Activated B cell treated with CpG ODN at 0.5 μM for 24 hours (primary cell): ENCODE measurements around the gene BRD4. TPM values are rescaled to one million over a fixed set of nuclear protein-coding genes. Genes with fewer than 3 reads are reported as not detected.

Experiments used
- ATAC-seq: fragments of 200-7000 bp; cut with Tn5 transposase; one replicate; pipeline ENCODE4 v1.10.0; 2021; ENCODE audit warnings: low read depth, mild to moderate bottlenecking, moderate library complexity
- CTCF ChIA-PET: fragments of 350-600 bp; sonication (Branson Sonifier 250); formaldehyde crosslinking; loops from one replicate; lab custom pipeline; 2021; ENCODE audit warnings: antibody characterized with exemption; lab: Charles Lee
- POLR2A ChIA-PET: fragments of 350-600 bp; sonication (Branson Sonifier 250); formaldehyde crosslinking; loops from one replicate; lab custom pipeline; 2021; ENCODE audit warnings: antibody characterized with exemption; lab: Charles Lee
- DNase-seq: peaks from one replicate; pipeline ENCODE4 v3.0.0; 2022
- H3K27ac Mint-ChIP-seq: one replicate; pipeline ENCODE4 v1.8.0; 2020; ENCODE audit warnings: mixed read lengths
- H3K27me3 Mint-ChIP-seq: one replicate; pipeline ENCODE4 v1.8.0; 2021; ENCODE audit warnings: mixed read lengths
- H3K36me3 Mint-ChIP-seq: one replicate; pipeline ENCODE4 v1.8.0; 2021; ENCODE audit warnings: low read depth, mixed read lengths
- H3K4me1 Mint-ChIP-seq: one replicate; pipeline ENCODE4 v1.8.0; 2021; ENCODE audit warnings: mixed read lengths
- H3K4me3 Mint-ChIP-seq: one replicate; pipeline ENCODE4 v1.8.0; 2020; ENCODE audit warnings: mild to moderate bottlenecking, mixed read lengths
- H3K9me3 Mint-ChIP-seq: one replicate; pipeline ENCODE4 v1.8.0; 2020; ENCODE audit warnings: mixed read lengths
- intact Hi-C: fragments of 100-400 bp; cut with micrococcal nuclease; formaldehyde crosslinking; loops from one replicate; pipeline ENCODE4 v1.15.1; 2024
- total RNA-seq: library from RNA; stranded (reverse); gene quantifications from 2 replicates; pipeline ENCODE4 v1.2.3, GENCODE V29; 2022
- TF ChIP-seq, protein P1 (sequence below): fragments of 200-600 bp; IDR thresholded peaks from one replicate; pipeline ENCODE4 v1.8.0; 2022; ENCODE audit warnings: antibody characterized with exemption, mild to moderate bottlenecking

The BRD4 gene
- total RNA-seq, 1 donor from 2014 or later: 164 TPM

GRCh38 chr19:15328312-15328711, 4.0 kb downstream of the BRD4 start:
- intact Hi-C loops: no loop called here
- TF ChIP-seq, protein P1, sequence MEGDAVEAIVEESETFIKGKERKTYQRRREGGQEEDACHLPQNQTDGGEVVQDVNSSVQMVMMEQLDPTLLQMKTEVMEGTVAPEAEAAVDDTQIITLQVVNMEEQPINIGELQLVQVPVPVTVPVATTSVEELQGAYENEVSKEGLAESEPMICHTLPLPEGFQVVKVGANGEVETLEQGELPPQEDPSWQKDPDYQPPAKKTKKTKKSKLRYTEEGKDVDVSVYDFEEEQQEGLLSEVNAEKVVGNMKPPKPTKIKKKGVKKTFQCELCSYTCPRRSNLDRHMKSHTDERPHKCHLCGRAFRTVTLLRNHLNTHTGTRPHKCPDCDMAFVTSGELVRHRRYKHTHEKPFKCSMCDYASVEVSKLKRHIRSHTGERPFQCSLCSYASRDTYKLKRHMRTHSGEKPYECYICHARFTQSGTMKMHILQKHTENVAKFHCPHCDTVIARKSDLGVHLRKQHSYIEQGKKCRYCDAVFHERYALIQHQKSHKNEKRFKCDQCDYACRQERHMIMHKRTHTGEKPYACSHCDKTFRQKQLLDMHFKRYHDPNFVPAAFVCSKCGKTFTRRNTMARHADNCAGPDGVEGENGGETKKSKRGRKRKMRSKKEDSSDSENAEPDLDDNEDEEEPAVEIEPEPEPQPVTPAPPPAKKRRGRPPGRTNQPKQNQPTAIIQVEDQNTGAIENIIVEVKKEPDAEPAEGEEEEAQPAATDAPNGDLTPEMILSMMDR: no peak

GRCh38 chr19:15324791-15325519, 7.4 kb downstream of the BRD4 start:
- ATAC-seq (peak; percentile 28), DNase-seq (no peak)
- CTCF ChIA-PET: interaction anchor here (0.6 to 1.9 kb wide), 5 partner anchors 9 to 65 kb away, joined by 3 to 5 read pairs (median 4); no protein-coding TSS in a partner anchor
- no peaks in the 10 kb centered on the region for H3K27me3 Mint-ChIP-seq
- POLR2A ChIA-PET: interaction anchor here (1.0 kb wide), 2 partner anchors 9 to 36 kb away, joined by 3 read pairs; no protein-coding TSS in a partner anchor
- H3K27ac Mint-ChIP-seq: peak overlapping the region; percentile 54
- H3K9me3 Mint-ChIP-seq: no peaks in the 10 kb centered on the region
- intact Hi-C loops: no loop called here
- peaks cover 25% of the 10 kb centered on the region for H3K36me3 Mint-ChIP-seq
- TF ChIP-seq, protein P1: no peak
- peaks cover 93% of the 10 kb centered on the region for H3K4me1 Mint-ChIP-seq
- peak overlapping the region; percentile 52 for H3K4me3 Mint-ChIP-seq

More at GRCh38 chr19:15328312-15328711, 4.0 kb downstream of the BRD4 start:
- no peak for ATAC-seq
- POLR2A ChIA-PET: no interaction called here
- peak overlapping the region; percentile 50 for H3K4me3 Mint-ChIP-seq
- H3K4me1 Mint-ChIP-seq: peaks cover 88% of the 10 kb centered on the region
- H3K27ac Mint-ChIP-seq: peak overlapping the region; percentile 18
- CTCF ChIA-PET: no interaction called here
- H3K36me3 Mint-ChIP-seq: peaks cover 27% of the 10 kb centered on the region
- no peak for DNase-seq
- no peaks in the 10 kb centered on the region for H3K27me3 Mint-ChIP-seq
- H3K9me3 Mint-ChIP-seq: no peaks in the 10 kb centered on the region

DNA sequence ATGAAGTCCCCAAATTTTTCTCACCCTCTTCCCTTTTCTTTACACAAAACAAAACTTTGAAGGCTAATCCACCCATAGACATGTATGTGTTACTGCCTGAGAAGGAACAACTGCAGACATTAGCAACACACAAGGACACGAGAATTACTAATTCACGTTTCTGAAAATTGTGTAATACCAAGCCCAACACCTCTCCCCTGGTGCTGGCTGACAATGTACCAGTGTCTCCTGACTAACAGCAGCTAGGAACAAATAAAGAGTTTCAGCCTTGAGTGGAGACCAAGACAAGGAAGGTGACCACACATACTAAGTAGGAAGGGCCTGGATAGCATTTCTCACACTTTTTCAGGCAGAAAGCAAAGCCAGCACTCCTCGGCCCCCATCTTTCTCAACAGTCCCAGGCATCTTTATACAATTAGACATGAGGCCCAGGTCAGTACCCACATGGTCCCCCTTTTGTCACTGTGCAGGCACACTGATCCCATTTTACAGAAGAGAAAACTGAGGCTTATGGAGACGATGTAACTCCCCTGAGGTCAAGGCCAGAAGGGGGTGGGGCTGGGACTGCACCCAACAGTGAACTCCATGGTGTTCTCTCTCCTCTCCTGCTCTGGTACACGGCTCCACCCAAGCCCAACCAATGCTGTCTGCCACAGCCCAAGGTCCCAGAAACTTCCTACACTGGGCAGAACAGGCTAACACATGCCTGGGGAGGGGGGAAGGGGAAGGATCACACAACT, 8.7 kb downstream of the BRD4 start:
- H3K9me3 Mint-ChIP-seq: no peaks in the 10 kb centered on the region
- peak overlapping the region; percentile 29 for H3K4me3 Mint-ChIP-seq
- TF ChIP-seq, protein P1: no peak
- intact Hi-C loops: no loop called here
- peaks cover 92% of the 10 kb centered on the region for H3K4me1 Mint-ChIP-seq
- ChIA-PET CTCF (interaction anchor here (1.9 kb wide), 1 partner anchor 21 kb away, joined by 5 read pairs; no protein-coding TSS in a partner anchor), POLR2A (interaction anchor here (1.0 kb wide), 1 partner anchor 10 kb away, joined by 3 read pairs; no protein-coding TSS in a partner anchor)
- peaks cover 18% of the 10 kb centered on the region for H3K36me3 Mint-ChIP-seq
- DNase-seq: no peak
- H3K27me3 Mint-ChIP-seq: no peaks in the 10 kb centered on the region
- H3K27ac Mint-ChIP-seq: peak overlapping the region; percentile 41
- no peak for ATAC-seq

DNA sequence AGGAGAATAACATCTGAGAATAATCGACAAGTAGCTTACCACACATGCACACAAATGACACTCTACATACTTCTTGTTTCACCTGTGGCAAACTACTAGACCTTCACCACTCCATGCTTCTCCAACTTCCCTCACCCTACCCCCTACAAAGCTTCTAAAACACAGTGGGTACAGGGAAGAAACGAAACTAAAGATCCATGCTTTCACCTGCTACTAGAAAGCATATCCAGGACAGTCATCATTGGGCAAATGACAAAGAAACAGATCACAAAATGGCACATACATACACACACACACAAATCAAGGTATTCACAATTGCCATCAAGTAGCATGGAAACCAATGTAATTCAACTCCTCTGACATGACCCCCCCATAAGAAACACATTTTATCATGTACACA, 10.6 kb downstream of the BRD4 start:
- H3K4me1 Mint-ChIP-seq: peaks cover 92% of the 10 kb centered on the region
- CTCF ChIA-PET: no interaction called here
- ATAC-seq (no peak), DNase-seq (no peak)
- TF ChIP-seq, protein P1: no peak
- H3K27me3 Mint-ChIP-seq: no peaks in the 10 kb centered on the region
- H3K36me3 Mint-ChIP-seq: peaks cover 15% of the 10 kb centered on the region
- H3K4me3 Mint-ChIP-seq: peak overlapping the region; percentile 61
- intact Hi-C loops: no loop called here
- peak overlapping the region; percentile 74 for H3K27ac Mint-ChIP-seq
- POLR2A ChIA-PET: interaction anchor here (0.5 to 1.1 kb wide), 2 partner anchors 8 to 13 kb away, joined by 3 read pairs; no protein-coding TSS in a partner anchor
- H3K9me3 Mint-ChIP-seq: no peaks in the 10 kb centered on the region

DNA sequence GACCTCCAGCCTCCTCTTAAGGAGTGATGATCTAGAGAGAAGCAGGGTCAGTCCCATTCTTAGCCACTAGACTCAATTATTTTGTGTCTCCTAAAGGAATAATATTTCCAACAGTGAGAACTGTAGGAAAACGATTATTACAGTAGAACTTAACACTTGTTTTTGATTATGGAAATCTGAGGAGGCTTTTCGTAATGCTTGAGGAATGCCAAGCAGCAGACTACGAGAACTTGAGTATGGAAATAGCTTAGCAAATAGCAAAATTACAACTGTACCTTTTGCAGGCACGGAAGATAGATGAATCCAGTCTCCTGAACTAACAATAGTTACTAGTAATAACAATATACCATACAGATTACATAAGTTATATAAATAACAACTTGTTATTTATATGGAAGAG, 12.2 kb downstream of the BRD4 start:
- peaks cover 15% of the 10 kb centered on the region for H3K36me3 Mint-ChIP-seq
- POLR2A ChIA-PET: interaction anchor here (4.4 kb wide), 1 partner anchor 14 kb away, joined by 51 read pairs; the partner anchor contains the start of gene BRD4
- CTCF ChIA-PET: no interaction called here
- peaks cover 90% of the 10 kb centered on the region for H3K4me1 Mint-ChIP-seq
- no peak for DNase-seq
- no peaks in the 10 kb centered on the region for H3K9me3 Mint-ChIP-seq
- TF ChIP-seq, protein P1: no peak
- intact Hi-C loops: no loop called here
- no peak for ATAC-seq
- H3K4me3 Mint-ChIP-seq: peak overlapping the region; percentile 4
- no peaks in the 10 kb centered on the region for H3K27me3 Mint-ChIP-seq
- peak overlapping the region; percentile 65 for H3K27ac Mint-ChIP-seq
